Neural progenitor cell (in vitro differentiated cells): Measurements from ENCODE around the gene ZBP1.

ENCODE experiments used
- EZH2phosphoT487 ChIP-seq: fragments of 200-600 bp; sonication (generic); IDR thresholded peaks from 2 replicates; pipeline ENCODE4 v1.6.1; 2017; ENCODE audit warnings: antibody characterized with exemption
- TF ChIP-seq, protein P1 (sequence below): fragments of 200-600 bp; sonication (generic); IDR thresholded peaks from 2 replicates; pipeline ENCODE4 v1.5.1; 2017; ENCODE audit warnings: antibody characterized with exemption, mild to moderate bottlenecking

DNA sequence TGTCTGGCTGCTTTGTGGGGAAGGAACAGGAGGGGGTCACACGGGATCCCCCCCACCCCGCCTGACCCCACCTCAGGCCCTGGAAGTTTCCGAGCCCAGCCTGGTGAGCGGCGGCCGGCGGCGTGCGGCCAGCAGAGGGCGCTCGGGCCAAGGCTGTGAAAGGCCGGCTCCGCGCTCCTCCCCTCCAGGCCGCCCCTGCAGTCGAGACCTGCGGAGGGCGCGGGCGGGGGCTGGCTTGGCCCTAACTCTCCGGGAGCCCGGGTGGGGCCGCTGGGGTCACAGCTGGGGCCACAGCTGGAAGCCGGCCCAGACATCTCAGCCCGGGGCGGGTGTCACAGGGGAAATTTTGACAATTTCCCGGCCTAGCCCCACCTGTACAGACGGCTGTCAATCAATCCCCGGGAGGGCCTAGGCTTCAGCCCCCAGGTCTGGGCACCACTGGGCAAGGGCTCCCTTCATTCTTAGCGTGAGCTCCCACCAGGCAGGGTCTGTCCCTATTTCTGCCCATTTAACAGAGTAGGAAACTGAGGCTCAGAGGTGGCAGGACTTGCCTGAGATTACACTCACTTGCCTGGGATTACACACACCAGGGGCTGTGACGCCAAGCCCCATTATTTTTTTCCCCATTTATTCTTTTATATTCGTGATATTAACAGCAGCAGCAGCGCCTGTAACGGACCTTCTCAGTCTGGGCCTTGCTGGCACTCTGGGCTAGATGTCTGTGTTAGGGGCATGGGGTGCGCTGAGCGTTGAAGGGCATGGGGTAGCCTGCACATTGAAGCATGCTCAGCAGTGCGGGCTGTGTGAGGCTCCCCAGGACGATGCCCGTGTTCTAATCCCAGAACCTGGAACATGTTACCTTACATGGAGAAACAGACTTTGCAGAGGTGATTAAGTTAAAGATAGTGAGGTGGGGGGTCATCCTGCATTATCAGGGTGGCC is 23.0 kb downstream of the ZBP1 start:
- TF ChIP-seq, protein P1, sequence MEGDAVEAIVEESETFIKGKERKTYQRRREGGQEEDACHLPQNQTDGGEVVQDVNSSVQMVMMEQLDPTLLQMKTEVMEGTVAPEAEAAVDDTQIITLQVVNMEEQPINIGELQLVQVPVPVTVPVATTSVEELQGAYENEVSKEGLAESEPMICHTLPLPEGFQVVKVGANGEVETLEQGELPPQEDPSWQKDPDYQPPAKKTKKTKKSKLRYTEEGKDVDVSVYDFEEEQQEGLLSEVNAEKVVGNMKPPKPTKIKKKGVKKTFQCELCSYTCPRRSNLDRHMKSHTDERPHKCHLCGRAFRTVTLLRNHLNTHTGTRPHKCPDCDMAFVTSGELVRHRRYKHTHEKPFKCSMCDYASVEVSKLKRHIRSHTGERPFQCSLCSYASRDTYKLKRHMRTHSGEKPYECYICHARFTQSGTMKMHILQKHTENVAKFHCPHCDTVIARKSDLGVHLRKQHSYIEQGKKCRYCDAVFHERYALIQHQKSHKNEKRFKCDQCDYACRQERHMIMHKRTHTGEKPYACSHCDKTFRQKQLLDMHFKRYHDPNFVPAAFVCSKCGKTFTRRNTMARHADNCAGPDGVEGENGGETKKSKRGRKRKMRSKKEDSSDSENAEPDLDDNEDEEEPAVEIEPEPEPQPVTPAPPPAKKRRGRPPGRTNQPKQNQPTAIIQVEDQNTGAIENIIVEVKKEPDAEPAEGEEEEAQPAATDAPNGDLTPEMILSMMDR, result peak; percentile 91
- TF ChIP-seq EZH2phosphoT487, result no peak
